NCI-H2227 (cell line): ENCODE data around the gene PTPRQ.
"Not testable (repeated sequence)": the region's sequence is repeated elsewhere in the genome, so short reads cannot be mapped to it uniquely, and the experiment has no call there.

ENCODE experiments used
- DNase-seq: peaks from one replicate; lab custom pipeline; 2025; ENCODE audit not compliant: unreplicated experiment; lab: John Stamatoyannopoulos, UW

PTPRQ gene

DNA sequence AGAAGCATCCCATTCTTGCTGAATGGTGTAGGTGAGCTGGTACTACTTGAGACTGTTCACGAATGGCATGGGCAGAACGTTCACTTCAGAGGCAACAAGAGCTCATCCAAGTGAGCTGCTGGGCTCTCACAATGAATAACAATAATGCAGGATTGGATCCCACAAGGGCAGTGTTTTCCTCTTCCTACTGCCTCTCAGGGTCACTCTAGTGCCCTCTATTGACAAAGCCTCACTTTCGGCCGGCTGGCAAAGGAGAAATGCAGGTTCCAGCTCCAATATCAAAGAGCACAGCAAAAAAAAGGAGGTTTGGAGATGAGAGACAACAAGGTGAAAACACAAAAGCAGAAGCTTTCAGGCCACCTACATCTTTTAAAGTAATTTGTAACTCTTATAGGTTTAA, 188.8 kb downstream of the PTPRQ start:
- no peak for DNase-seq

GRCh38 chr12:80634903-80635302, 190.9 kb downstream of the PTPRQ start:
- no peak for DNase-seq

GRCh38 chr12:80636832-80637231, 192.8 kb downstream of the PTPRQ start:
- no peak for DNase-seq

- DNase-seq = no peak
These were observed 197.9 kb downstream of the PTPRQ start for GRCh38 chr12:80641936-80642335.

- DNase-seq = no peak
These were observed 199.9 kb downstream of the PTPRQ start for GRCh38 chr12:80643961-80644360.

- DNase-seq = no peak
These were observed 204.8 kb downstream of the PTPRQ start for GRCh38 chr12:80648881-80649280.

DNA sequence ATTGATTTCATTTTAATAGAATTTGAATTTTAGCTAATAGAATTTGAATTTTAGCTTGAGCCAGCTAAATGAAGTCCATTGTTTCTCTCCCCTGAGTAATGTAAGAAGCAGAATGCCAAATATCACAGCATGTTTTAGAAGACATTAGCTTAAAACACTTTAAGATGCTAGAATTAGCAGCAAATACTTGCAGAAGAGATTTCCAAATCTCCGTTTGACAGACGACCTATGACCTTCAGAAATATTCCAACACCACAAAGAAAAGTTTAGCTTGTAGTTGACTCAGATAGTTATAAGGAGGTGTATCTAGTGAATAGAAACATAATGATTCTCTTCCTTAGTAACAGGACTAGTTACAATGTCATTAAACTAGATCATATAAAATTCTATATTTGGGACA, 211.7 kb downstream of the PTPRQ start:
- no peak for DNase-seq

- DNase-seq = no peak
These were observed 215.6 kb downstream of the PTPRQ start for GRCh38 chr12:80659512-80660063.

- no peak for DNase-seq
These were observed 218.6 kb downstream of the PTPRQ start for GRCh38 chr12:80662586-80662985.

- DNase-seq = no peak
These were observed 226.2 kb downstream of the PTPRQ start for GRCh38 chr12:80670214-80670613.

DNA sequence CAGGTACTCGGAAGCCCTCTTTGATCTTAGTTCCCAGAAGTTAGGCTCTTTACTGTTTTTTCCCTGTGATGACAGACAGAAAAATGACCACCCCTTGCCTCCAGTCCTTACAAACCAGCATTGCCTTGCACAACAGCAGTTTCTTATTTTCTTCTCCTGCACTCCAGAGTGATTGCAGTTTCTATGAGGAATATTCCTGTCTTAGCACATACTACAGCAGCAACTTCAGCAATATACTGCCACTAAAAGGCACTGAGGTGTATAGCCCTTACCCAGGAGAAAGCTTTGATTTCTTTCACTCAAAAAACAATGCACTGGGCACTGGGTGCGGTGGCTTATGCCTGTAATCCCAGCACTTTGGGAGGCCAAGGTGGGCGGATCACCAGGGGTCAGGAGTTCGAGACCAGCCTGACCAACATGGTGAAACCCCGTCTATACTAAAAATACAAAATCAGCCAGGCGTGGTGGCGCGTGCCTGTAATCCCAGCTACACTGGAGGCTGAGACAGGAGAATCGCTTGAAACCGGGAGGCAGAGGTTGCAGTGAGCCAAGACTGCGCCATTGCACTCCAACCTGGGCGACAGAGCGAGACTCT, 232.1 kb downstream of the PTPRQ start:
- not testable (repeated sequence) for DNase-seq

- DNase-seq = no peak
These were observed 232.8 kb downstream of the PTPRQ start for GRCh38 chr12:80676856-80677255.

- no peak for DNase-seq
These were observed 234.0 kb downstream of the PTPRQ start for GRCh38 chr12:80677994-80678393.

GRCh38 chr12:80679346-80680131, 235.5 kb downstream of the PTPRQ start:
- no peak for DNase-seq

GRCh38 chr12:80681287-80681686, 237.3 kb downstream of the PTPRQ start:
- DNase-seq = no peak

- DNase-seq = no peak
These were observed 237.8 kb downstream of the PTPRQ start for GRCh38 chr12:80681786-80682185.

DNA sequence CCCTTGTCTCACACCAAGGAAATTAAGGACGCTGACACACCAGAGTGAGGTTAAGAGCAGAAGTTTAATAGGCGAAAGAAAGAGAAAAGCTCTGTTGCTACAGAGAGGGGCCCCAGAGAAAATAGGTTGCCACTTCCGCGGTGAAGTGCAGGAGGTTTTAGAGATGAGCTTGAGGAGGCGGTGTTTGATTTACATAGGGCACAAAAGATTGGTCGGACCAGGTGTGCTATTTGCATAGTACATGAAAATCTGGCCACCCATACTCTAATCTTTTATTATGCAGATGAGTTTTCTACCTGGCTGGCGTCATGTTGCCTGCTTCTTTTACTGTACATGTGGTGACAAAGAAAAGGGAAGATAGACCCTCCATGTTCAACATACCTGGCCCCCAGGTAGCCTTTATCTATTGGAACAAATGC, 240.1 kb downstream of the PTPRQ start:
- no peak for DNase-seq

GRCh38 chr12:80690090-80690489, 246.1 kb downstream of the PTPRQ start:
- DNase-seq = no peak

GRCh38 chr12:80690513-80690912, 246.5 kb downstream of the PTPRQ start:
- DNase-seq = no peak

DNA sequence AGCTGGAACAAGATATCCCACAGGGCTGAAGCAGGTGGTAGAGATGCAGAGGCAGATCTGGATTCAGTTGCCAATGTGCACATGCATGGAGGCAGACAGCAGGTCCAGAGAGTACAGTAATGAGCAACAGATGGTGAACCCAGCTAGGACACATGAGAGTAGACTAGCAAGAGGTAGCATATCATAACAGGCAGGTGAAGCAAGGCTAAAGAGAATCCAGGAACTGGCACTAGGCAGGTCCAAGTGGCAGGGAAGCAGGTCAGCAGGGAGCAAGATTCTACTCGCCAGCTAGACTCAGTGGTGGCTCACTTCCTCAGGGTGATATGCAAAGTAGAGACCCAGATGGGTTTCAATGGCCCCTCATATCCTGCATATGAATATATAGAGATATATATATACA, 248.1 kb downstream of the PTPRQ start:
- DNase-seq = no peak

- no peak for DNase-seq
These were observed 253.3 kb downstream of the PTPRQ start for GRCh38 chr12:80697270-80697887.

DNA sequence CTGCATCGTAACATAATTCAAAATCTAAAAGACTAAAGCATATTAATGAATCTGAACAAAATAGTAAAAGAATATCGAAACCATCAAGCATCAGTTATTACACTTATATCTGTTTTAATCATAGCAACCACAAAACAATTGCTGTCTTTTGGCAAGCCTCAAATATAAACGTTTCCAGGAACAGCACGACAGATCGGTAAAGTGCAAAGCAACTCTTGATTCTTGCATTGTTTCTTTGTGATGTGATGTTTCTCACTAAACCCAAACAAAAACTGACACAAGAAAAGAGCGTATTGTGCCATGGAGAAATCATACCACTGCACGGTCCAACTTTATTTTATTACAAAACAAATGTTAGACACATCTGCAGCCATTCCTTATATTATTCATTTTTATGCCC, 254.2 kb downstream of the PTPRQ start:
- no peak for DNase-seq
